Smooth muscle cell (in vitro differentiated cells): Measurements from ENCODE around the gene RTN4RL2. TPM values are rescaled to one million over a fixed set of nuclear protein-coding genes. Genes with fewer than 3 reads are reported as not detected.
"Not testable (repeated sequence)": the region's sequence is repeated elsewhere in the genome, so short reads cannot be mapped to it uniquely, and the experiment has no call there.

Experiments
- DNase-seq: peaks from one replicate; lab custom pipeline; 2025; ENCODE audit not compliant: unreplicated experiment; lab: John Stamatoyannopoulos, UW
- H2AFZ ChIP-seq: fragments of 200-600 bp; sonication (generic); 2 replicates; pipeline ENCODE4 v1.6.0; 2016; ENCODE audit warnings: antibody characterized with exemption, low read depth, mild to moderate bottlenecking
- H3F3A ChIP-seq: fragments of 200-600 bp; sonication (generic); 2 replicates; pipeline ENCODE4 v1.6.0; 2017; ENCODE audit warnings: antibody characterized with exemption, low read depth
- H3K27ac ChIP-seq: fragments of 200-600 bp; sonication (generic); 2 replicates; pipeline ENCODE4 v1.5.1; 2016; ENCODE audit warnings: low read depth, mild to moderate bottlenecking
- H3K27me3 ChIP-seq: fragments of 200-600 bp; sonication (generic); 2 replicates; pipeline ENCODE4 v1.6.1; 2016; ENCODE audit warnings: low read depth, mild to moderate bottlenecking
- H3K36me3 ChIP-seq: fragments of 200-600 bp; sonication (generic); 2 replicates; pipeline ENCODE4 v1.5.1; 2016; ENCODE audit warnings: low read depth
- H3K4me1 ChIP-seq: fragments of 200-600 bp; sonication (generic); 2 replicates; pipeline ENCODE4 v1.5.1; 2016; ENCODE audit warnings: low read depth
- H3K4me2 ChIP-seq: fragments of 200-600 bp; sonication (generic); 2 replicates; pipeline ENCODE4 v1.6.0; 2016; ENCODE audit warnings: mild to moderate bottlenecking
- H3K4me3 ChIP-seq: fragments of 200-600 bp; sonication (generic); 2 replicates; pipeline ENCODE4 v1.5.1; 2016; ENCODE audit warnings: mild to moderate bottlenecking
- H3K79me2 ChIP-seq: fragments of 200-600 bp; sonication (generic); 2 replicates; pipeline ENCODE4 v1.6.0; 2016; ENCODE audit warnings: low read depth, mild to moderate bottlenecking
- H3K9ac ChIP-seq: fragments of 200-600 bp; sonication (generic); 2 replicates; pipeline ENCODE4 v1.6.0; 2016; ENCODE audit warnings: low read depth
- H3K9me3 ChIP-seq: fragments of 200-600 bp; sonication (generic); replicated peaks from 2 replicates; pipeline ENCODE4 v1.5.1; 2016; ENCODE audit warnings: low read depth
- H4K20me1 ChIP-seq: fragments of 200-600 bp; sonication (generic); 2 replicates; pipeline ENCODE4 v1.6.0; 2016; ENCODE audit warnings: low read depth
- WGBS: methylation state at CpG from one replicate; pipeline ENCODE4 v1.1.7; 2016; ENCODE audit warnings: low lambda C conversion rate; 5-methylcytosine and 5-hydroxymethylcytosine counted together
- polyA plus RNA-seq: library from polyadenylated mRNA; unstranded; fragments of >200 nt; fragmentation: Nextera tagmentation; extraction: Ambion mirVana; gene quantifications from 2 replicates; pipeline ENCODE4 v1.2.1, GENCODE V29; 2016
- total RNA-seq: library from RNA; depleted of rRNA; stranded (reverse); fragments of >200 nt; gene quantifications from 2 replicates; pipeline ENCODE4 v1.2.3, GENCODE V29; 2014
- TF ChIP-seq, protein P1 (sequence below): fragments of 200-600 bp; sonication (generic); IDR thresholded peaks from 2 replicates; pipeline ENCODE4 v1.5.1; 2017; ENCODE audit warnings: borderline replicate concordance, mild to moderate bottlenecking, antibody characterized with exemption; ENCODE audit not compliant: insufficient read depth, poor library complexity, severe bottlenecking

Gene RTN4RL2
- total and polyA plus RNA-seq, 2 experiments from 2014 or later, result 0.34 TPM; not detected in 1

DNA sequence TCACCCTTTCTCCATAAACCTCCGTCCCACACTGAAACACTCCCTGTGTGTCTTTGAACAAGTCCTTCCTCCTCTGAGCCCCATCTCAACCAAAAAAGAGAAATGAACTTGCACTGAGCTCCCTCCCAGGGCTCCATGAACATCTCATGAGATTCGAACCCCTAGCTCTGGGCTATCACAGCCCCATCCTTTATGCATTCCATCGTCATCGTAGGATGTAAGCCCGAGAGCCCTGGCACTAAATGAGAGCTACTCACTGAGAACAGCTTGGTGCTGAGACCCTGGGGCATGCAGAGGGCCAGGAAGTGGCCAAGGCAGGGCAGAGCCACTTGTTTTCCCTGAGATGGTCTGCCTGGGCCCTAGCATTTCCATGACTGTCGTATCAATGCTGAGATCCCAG is 20.5 kb upstream of the RTN4RL2 start:
- Histone ChIP-seq H3K27ac (no peak overlapping the region), H2AFZ (no peak overlapping the region), H3K27me3 (no peaks in the 10 kb centered on the region), H3K36me3 (no peaks in the 10 kb centered on the region), H3K4me3 (no peak overlapping the region), H3F3A (no peaks in the 10 kb centered on the region), H3K9me3 (no peaks in the 10 kb centered on the region), H3K9ac (no peak overlapping the region), H3K4me1 (no peaks in the 10 kb centered on the region), H3K4me2 (no peak overlapping the region), H4K20me1 (no peaks in the 10 kb centered on the region), H3K79me2 (no peaks in the 10 kb centered on the region)
- DNase-seq, result no peak
- 77% methylated on average over 6 of the region's 6 CpGs for WGBS
- TF ChIP-seq, protein P1, sequence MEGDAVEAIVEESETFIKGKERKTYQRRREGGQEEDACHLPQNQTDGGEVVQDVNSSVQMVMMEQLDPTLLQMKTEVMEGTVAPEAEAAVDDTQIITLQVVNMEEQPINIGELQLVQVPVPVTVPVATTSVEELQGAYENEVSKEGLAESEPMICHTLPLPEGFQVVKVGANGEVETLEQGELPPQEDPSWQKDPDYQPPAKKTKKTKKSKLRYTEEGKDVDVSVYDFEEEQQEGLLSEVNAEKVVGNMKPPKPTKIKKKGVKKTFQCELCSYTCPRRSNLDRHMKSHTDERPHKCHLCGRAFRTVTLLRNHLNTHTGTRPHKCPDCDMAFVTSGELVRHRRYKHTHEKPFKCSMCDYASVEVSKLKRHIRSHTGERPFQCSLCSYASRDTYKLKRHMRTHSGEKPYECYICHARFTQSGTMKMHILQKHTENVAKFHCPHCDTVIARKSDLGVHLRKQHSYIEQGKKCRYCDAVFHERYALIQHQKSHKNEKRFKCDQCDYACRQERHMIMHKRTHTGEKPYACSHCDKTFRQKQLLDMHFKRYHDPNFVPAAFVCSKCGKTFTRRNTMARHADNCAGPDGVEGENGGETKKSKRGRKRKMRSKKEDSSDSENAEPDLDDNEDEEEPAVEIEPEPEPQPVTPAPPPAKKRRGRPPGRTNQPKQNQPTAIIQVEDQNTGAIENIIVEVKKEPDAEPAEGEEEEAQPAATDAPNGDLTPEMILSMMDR, result no peak

DNA sequence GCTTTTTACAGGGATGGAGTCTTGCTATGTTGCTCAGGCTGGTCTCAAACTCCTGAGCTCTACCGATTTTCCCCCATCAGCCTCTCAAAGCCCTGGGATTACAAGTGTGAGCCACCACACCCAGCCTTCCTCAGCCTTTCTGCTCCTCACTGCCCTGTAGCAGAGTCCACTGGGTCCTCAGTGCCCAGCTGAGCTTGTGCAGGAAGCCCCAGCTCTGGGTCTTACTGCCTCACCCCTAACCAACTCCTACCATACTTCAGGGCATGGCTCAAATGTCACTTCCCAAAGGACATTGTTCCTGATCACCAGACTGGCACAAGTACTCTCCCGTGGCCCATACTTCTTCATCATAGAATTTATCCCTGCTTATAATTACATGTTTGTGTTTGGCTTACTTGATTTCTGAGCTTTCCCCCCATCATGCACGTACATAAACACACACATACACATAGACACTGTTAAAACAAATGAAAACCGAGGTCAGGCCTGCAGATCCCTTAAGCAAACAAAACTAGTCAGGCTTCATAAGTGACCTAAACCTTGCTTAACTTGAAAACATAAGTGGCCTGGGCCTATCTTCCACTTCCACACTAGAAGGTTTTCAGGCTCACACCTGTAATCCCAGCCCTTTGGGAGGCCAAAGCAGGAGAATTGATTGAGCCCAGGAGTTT is 19.4 kb upstream of the RTN4RL2 start:
- Histone ChIP-seq H3F3A (no peaks in the 10 kb centered on the region), H2AFZ (no peak overlapping the region), H3K36me3 (no peaks in the 10 kb centered on the region), H3K9ac (no peak overlapping the region), H3K9me3 (no peaks in the 10 kb centered on the region), H3K4me2 (no peak overlapping the region), H3K27me3 (no peaks in the 10 kb centered on the region), H3K4me1 (no peaks in the 10 kb centered on the region), H3K4me3 (no peak overlapping the region), H4K20me1 (no peaks in the 10 kb centered on the region), H3K79me2 (no peaks in the 10 kb centered on the region), H3K27ac (no peak overlapping the region)
- no peak for DNase-seq
- TF ChIP-seq, protein P1, result no peak
- 81% methylated on average over 4 of the region's 4 CpGs for WGBS

DNA sequence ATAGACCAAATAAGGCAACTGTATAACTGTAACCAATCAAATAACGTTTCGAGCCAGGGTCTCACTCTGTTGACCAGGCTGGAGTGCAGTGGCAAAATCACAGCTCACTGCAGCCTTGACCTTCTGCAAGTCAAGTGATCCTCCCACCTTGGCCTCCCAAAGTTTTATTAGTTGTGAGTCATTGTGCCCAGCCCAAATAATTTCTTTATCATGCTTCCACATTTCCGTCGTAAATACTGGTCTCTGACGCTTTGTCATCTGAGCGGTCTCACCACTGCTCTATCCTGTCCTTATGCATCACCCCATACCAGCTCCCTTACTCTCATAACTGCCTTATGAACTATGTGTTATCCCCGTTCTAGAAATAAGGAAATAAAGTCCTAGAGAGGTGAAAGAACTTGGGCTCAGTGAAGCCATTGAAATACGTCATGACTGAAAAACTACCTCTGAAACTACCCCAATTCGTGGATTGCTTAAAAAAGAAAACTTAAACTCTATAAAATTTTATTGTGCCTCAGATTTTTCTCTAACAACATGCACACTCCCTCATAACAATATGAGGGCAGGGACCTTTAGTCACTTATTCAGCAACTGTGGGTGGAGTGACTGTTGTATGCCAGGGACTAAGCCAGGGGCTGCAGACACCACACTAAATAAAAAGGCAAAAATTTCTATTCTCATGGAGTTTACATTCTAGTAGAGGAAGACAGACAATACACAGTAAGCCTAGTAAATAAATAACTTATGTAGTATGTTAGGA is 15.8 kb upstream of the RTN4RL2 start:
- Histone ChIP-seq H3K4me1 (no peaks in the 10 kb centered on the region), H3F3A (no peaks in the 10 kb centered on the region), H4K20me1 (no peaks in the 10 kb centered on the region), H3K27ac (no peak overlapping the region), H3K9ac (no peak overlapping the region), H3K9me3 (no peaks in the 10 kb centered on the region), H3K27me3 (peaks cover 11% of the 10 kb centered on the region), H3K4me3 (no peak overlapping the region), H3K4me2 (no peak overlapping the region), H3K36me3 (no peaks in the 10 kb centered on the region), H3K79me2 (no peaks in the 10 kb centered on the region), H2AFZ (no peak overlapping the region)
- WGBS, result 77% methylated on average over 9 of the region's 9 CpGs
- DNase-seq, result no peak
- TF ChIP-seq, protein P1, result no peak

DNA sequence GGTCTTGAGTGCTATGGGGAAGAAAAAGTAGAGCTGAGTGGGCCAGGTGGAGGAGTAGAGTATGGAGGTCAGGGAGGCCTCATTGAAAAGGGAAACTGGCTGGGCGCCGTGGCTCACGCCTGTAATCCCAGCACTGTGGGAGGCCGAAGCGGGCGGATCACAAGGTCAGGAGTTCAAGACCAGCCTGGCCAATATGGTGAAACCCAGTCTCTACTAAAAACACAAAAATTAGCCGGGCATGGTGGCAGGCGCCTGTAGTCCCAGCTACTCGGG is 15.3 kb upstream of the RTN4RL2 start:
- H3K4me3 ChIP-seq, H3K9me3 ChIP-seq, H2AFZ ChIP-seq, H3K4me2 ChIP-seq, H4K20me1 ChIP-seq, H3K9ac ChIP-seq, H3K27ac ChIP-seq, DNase-seq, H3K79me2 ChIP-seq, H3K36me3 ChIP-seq, H3F3A ChIP-seq, H3K4me1 ChIP-seq: not testable (repeated sequence)
- peaks cover 16% of the 10 kb centered on the region for H3K27me3 ChIP-seq
- WGBS, result 86% methylated on average over 9 of the region's 9 CpGs
